ENCODE data around the gene SUCLG2.

DNA sequence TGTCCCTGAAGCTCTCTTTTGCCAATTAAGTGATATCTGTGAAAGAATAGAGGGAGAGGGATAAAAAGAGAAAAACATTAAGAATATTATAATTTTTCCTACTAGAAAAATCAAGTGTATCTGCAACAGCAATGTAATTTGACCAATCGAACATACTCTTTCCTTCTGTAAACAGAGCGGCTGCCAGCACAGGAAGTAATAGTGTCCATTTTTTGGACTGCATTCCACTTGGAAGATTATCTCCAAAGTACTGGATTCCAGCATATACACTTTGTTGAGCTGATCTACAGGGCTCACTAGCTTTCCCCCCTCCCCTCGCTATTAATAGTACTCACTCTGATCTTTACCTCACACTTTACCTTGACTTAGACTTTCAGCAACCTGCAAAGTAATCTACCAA lies 90.4 kb downstream of the SUCLG2 start:
- no peak for TF ChIP-seq POLR2A (IDR thresholded peaks at IDR 0.05)
- TF ChIP-seq, protein P1, sequence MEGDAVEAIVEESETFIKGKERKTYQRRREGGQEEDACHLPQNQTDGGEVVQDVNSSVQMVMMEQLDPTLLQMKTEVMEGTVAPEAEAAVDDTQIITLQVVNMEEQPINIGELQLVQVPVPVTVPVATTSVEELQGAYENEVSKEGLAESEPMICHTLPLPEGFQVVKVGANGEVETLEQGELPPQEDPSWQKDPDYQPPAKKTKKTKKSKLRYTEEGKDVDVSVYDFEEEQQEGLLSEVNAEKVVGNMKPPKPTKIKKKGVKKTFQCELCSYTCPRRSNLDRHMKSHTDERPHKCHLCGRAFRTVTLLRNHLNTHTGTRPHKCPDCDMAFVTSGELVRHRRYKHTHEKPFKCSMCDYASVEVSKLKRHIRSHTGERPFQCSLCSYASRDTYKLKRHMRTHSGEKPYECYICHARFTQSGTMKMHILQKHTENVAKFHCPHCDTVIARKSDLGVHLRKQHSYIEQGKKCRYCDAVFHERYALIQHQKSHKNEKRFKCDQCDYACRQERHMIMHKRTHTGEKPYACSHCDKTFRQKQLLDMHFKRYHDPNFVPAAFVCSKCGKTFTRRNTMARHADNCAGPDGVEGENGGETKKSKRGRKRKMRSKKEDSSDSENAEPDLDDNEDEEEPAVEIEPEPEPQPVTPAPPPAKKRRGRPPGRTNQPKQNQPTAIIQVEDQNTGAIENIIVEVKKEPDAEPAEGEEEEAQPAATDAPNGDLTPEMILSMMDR (IDR thresholded peaks at IDR 0.05) = no peak
- TF ChIP-seq POLR2AphosphoS5 (IDR thresholded peaks at IDR 0.05) = no peak
